Stomach (tissue), 9 donors: ENCODE data around the gene PDIA6. TPM values are rescaled to one million over a fixed set of nuclear protein-coding genes. Genes with fewer than 3 reads are reported as not detected.

Experiments used
- DNase-seq, 2 donors: peaks; one replicate each; pipeline versions ENCODE4 v3.0.0 to v3.0.0-alpha.2; 2013 to 2019
- H3K27ac ChIP-seq, 5 donors: fragments of 200-600 bp in 4 of 5; sonication (generic) in 4 of 5; one replicate each; pipeline ENCODE4 v1.5.1; 2013 to 2019; ENCODE audit warnings: mild to moderate bottlenecking in 1 of 5, moderate library complexity in 1 of 5
- H3K27me3 ChIP-seq, 3 donors: fragments of 200-600 bp; sonication (generic); one replicate each; pipeline ENCODE4 v1.5.1; 2017 to 2019; ENCODE audit warnings: mixed run types in 1 of 3
- H3K36me3 ChIP-seq, 4 donors: fragments of 200-600 bp; sonication (generic); 1 replicate in 3 of 4; 2 replicates in 1 of 4; pipeline ENCODE4 v1.5.1; 2016 to 2019
- H3K4me1 ChIP-seq, 4 donors: fragments of 200-600 bp; sonication (generic); one replicate each; pipeline ENCODE4 v1.5.1; 2016 to 2019
- H3K4me3 ChIP-seq, 4 donors: fragments of 200-600 bp; sonication (generic) in 3 of 4; one replicate each; pipeline ENCODE4 v1.5.1; 2016 to 2019; ENCODE audit warnings: mild to moderate bottlenecking in 1 of 4
- H3K9me3 ChIP-seq, 4 donors: fragments of 200-600 bp; sonication (generic); one replicate each; pipeline ENCODE4 v1.5.1; 2016 to 2019
- EP300 ChIP-seq: sonication (generic); formaldehyde crosslinking; IDR thresholded peaks from one replicate; pipeline ENCODE4 v1.6.1; 2017; ENCODE audit warnings: antibody characterized with exemption
- POLR2A ChIP-seq, 4 donors: fragments of 450-650 bp; IDR thresholded peaks; one replicate each; pipeline ENCODE4 v1.6.1; 2016; ENCODE audit warnings: antibody characterized with exemption in 4 of 4, control low read depth in 2 of 4, mild to moderate bottlenecking in 1 of 4, moderate library complexity in 1 of 4
- POLR2AphosphoS5 ChIP-seq, 3 donors: sonication (generic); formaldehyde crosslinking; IDR thresholded peaks; one replicate each; pipeline ENCODE4 v1.6.1; 2016; ENCODE audit warnings: antibody characterized with exemption in 3 of 3
- WGBS, 5 donors: extraction: QIAGEN DNeasy Blood & Tissue Kit in 3 of 5; methylation state at CpG; one replicate each; pipeline versions ENCODE4 v1.1.5 to v1.1.7; 2013 to 2018; 5-methylcytosine and 5-hydroxymethylcytosine counted together
- intact Hi-C: fragments of 100-400 bp; cut with DNase I; formaldehyde crosslinking; loops from one replicate; pipeline ENCODE4 v1.15.1; 2023; ENCODE audit warnings: low total_unique reads
- polyA plus RNA-seq, 3 donors: library from polyadenylated mRNA; stranded (reverse); fragments of 200-250 nt; gene quantifications; one replicate each; pipeline ENCODE4 v1.2.3, GENCODE V29; 2013
- total RNA-seq, 5 donors: library from RNA; depleted of rRNA; stranded (reverse); fragments of >200 nt; gene quantifications; one replicate each; pipeline versions ENCODE4 v1.1.0 to v1.2.3, GENCODE V29; 2014 to 2016
- TF ChIP-seq, protein P1 (sequence below), 7 experiments: fragments of 450-650 bp in 4 of 7; fragments of 200-600 bp in 3 of 7; sonication (generic) in 3 of 7; IDR thresholded peaks; one replicate each; pipeline ENCODE4 v1.5.1; 2016 to 2019; ENCODE audit warnings: antibody characterized with exemption in 7 of 7, control low read depth in 2 of 7, mild to moderate bottlenecking in 1 of 7
- donor health status: healthy with polysubstance abuse.
- donor health status: Bipolar disorder and iron deficiency.
- donor health status: healthy.

PDIA6 gene
- total and polyA plus RNA-seq, 8 donors = 37.3 to 272 (median 85.4) TPM

- DNase-seq = no peak
- 64 to 87% (median 76%) methylated on average over 4 of the region's 4 CpGs for WGBS, 5 donors
- intact Hi-C loops = no loop called here
Observed at GRCh38 chr2:10764896-10765295, 47.7 kb downstream of the PDIA6 start.

GRCh38 chr2:10764096-10764785 lies 48.3 kb downstream of the PDIA6 start:
- 85 to 92% (median 91%) methylated on average over 16 to 18 of the region's 18 CpGs for WGBS, 5 donors
- Histone ChIP-seq H3K27me3 (peaks cover 0 to 10% (median 0%) of the 10 kb centered on the region in 3 donors), H3K9me3 (no peaks in the 10 kb centered on the region), H3K4me3 (no peak overlapping the region), H3K36me3 (no peaks in the 10 kb centered on the region), H3K4me1 (peaks cover 0 to 9% (median 0%) of the 10 kb centered on the region in 4 donors), H3K27ac (no peak overlapping the region)
- intact Hi-C loops = no loop called here
- DNase-seq = no peak
- TF ChIP-seq, protein P1, sequence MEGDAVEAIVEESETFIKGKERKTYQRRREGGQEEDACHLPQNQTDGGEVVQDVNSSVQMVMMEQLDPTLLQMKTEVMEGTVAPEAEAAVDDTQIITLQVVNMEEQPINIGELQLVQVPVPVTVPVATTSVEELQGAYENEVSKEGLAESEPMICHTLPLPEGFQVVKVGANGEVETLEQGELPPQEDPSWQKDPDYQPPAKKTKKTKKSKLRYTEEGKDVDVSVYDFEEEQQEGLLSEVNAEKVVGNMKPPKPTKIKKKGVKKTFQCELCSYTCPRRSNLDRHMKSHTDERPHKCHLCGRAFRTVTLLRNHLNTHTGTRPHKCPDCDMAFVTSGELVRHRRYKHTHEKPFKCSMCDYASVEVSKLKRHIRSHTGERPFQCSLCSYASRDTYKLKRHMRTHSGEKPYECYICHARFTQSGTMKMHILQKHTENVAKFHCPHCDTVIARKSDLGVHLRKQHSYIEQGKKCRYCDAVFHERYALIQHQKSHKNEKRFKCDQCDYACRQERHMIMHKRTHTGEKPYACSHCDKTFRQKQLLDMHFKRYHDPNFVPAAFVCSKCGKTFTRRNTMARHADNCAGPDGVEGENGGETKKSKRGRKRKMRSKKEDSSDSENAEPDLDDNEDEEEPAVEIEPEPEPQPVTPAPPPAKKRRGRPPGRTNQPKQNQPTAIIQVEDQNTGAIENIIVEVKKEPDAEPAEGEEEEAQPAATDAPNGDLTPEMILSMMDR (IDR thresholded peaks at IDR 0.05) = no peak
- TF ChIP-seq EP300 = no peak
- TF ChIP-seq POLR2AphosphoS5 (IDR thresholded peaks at IDR 0.05) = no peak
- no peak for TF ChIP-seq POLR2A (IDR thresholded peaks at IDR 0.05)

More at GRCh38 chr2:10764896-10765295, 47.7 kb downstream of the PDIA6 start:
- Histone ChIP-seq H3K27me3 (peaks cover 0 to 10% (median 0%) of the 10 kb centered on the region in 3 donors), H3K36me3 (no peaks in the 10 kb centered on the region), H3K27ac (no peak overlapping the region), H3K4me1 (peaks cover 0 to 9% (median 0%) of the 10 kb centered on the region in 4 donors), H3K9me3 (no peaks in the 10 kb centered on the region), H3K4me3 (no peak overlapping the region)
- no peak for TF ChIP-seq POLR2AphosphoS5 (IDR thresholded peaks at IDR 0.05)

DNA sequence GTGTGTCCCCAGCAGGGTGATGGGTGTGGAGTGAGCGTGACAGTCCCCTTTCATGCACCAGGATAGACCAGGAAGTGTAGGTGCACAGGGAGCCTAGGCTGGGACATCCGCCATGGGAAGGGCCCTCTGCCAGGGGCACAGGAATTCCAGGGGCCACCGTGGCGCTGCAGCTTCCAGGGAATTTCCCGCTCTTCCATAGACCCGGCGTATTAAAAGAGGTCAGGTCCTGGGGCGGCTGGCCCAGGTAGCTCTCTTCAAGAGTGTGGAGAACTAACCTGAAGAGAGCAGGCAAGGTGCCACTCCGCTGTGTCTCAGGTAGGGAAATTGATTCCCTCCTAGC lies 49.2 kb downstream of the PDIA6 start:
- 71 to 88% (median 80%) methylated on average over 2 to 9 of the region's 9 CpGs for WGBS, 5 donors

DNA sequence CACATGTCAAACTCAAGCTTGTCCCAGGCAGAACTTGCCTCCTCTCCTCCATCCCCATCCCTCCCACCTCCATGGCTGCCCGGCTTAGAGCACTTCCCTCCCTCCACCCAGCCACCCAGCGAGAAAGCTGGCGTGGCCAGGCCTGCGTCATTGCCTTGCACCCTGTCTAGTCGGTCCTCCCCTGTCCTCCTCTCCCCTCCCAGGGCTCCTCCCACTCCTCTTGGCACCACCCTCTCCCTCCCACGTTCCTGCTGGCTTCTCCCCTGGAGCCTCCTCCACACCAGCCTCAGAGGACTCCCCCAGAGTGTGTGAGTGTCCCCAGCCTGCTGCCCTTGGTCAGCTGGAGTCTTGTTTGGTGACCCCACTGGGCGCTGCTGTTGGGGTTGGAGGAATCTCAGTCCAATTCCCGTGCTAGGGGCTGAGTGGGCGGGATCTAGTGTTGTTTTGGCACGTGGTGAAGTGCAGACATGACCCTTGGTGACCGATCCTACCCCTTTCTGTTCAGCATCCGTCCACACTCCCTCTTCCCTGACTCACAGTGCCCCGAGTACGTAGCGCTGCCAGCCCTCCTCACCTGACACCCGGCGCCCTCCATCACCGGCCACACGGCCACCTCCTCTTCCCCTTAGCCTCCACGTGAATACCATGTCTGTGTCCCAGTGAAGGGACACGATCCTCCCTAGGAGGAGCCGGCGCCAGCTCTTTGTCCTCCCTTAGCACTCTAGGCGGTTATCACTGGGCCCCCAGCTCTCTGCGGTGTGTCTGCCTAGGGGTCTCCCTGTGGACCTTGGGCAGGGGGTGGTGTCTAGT lies 49.7 kb downstream of the PDIA6 start:
- no peak for DNase-seq
- no peak overlapping the region for H3K27ac ChIP-seq
- intact Hi-C loops = no loop called here
- H3K36me3 ChIP-seq = no peaks in the 10 kb centered on the region
- WGBS, 5 donors = 55 to 67% (median 64%) methylated on average over 20 to 25 of the region's 25 CpGs
- no peak overlapping the region for H3K4me3 ChIP-seq
- H3K4me1 ChIP-seq = peaks cover 0 to 9% (median 0%) of the 10 kb centered on the region in 4 donors
- H3K27me3 ChIP-seq = peaks cover 0 to 10% (median 0%) of the 10 kb centered on the region in 3 donors
- H3K9me3 ChIP-seq = no peaks in the 10 kb centered on the region
- TF ChIP-seq POLR2AphosphoS5 (IDR thresholded peaks at IDR 0.05) = no peak
- TF ChIP-seq, protein P1 (IDR thresholded peaks at IDR 0.05) = no peak
- no peak for TF ChIP-seq POLR2A (IDR thresholded peaks at IDR 0.05)
- no peak for TF ChIP-seq EP300

More for the DNA sequence above, 49.2 kb downstream of the PDIA6 start:
- no peaks in the 10 kb centered on the region for H3K36me3 ChIP-seq
- DNase-seq = no peak
- H3K27me3 ChIP-seq = peaks cover 0 to 10% (median 0%) of the 10 kb centered on the region in 3 donors
- TF ChIP-seq, protein P1 (IDR thresholded peaks at IDR 0.05) = no peak
- TF ChIP-seq POLR2A (IDR thresholded peaks at IDR 0.05) = no peak
- no peak for TF ChIP-seq EP300
- no peak for TF ChIP-seq POLR2AphosphoS5 (IDR thresholded peaks at IDR 0.05)
- no peak overlapping the region for H3K27ac ChIP-seq
- H3K9me3 ChIP-seq = no peaks in the 10 kb centered on the region
- intact Hi-C loops = no loop called here
- peaks cover 0 to 9% (median 0%) of the 10 kb centered on the region in 4 donors for H3K4me1 ChIP-seq
- no peak overlapping the region for H3K4me3 ChIP-seq
